22Rv1 (cell line): ENCODE data around the gene LMNA.

Experiments used
- ZFX ChIP-seq: fragments of 450-650 bp; IDR thresholded peaks from 2 replicates; pipeline ENCODE4 v1.6.1; 2017; ENCODE audit warnings: antibody characterized with exemption, borderline replicate concordance
- TF ChIP-seq, protein P1 (sequence below): fragments of 450-650 bp; IDR thresholded peaks from 2 replicates; pipeline ENCODE4 v1.5.1; 2017; ENCODE audit warnings: mild to moderate bottlenecking

DNA sequence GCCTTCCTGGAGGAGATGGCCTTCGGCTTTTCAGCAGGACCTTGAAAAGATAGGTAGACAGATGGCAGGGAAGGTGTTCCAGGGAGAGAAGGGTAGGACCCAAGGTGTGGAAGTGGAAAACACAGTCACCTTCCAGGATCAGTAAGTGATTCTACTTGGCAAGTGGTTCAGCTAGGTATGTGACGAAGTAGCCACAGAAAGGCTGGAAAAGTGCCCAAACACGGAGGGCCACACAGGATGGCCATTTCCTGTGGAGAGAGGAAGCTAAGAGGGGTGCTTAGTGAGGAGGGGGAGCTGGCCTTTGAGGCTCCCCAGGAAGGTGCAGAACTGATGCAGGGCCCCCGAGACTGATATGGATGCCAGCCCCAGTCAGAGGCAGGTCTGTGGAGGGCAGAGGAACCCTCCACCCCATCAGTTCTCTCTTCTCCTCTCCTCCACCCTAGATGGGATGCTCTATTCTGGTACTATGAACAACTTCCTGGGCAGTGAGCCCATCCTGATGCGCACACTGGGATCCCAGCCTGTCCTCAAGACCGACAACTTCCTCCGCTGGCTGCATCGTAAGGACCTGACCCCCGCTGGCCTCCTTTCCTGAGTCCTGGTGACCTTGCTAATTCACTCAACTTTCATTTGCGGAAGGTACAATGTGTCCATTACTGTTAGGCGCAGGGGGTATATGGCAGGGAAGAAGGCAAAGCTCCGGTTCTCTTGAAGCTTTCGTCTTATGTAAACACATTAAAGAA, 45.7 kb downstream of the LMNA start:
- TF ChIP-seq, protein P1, sequence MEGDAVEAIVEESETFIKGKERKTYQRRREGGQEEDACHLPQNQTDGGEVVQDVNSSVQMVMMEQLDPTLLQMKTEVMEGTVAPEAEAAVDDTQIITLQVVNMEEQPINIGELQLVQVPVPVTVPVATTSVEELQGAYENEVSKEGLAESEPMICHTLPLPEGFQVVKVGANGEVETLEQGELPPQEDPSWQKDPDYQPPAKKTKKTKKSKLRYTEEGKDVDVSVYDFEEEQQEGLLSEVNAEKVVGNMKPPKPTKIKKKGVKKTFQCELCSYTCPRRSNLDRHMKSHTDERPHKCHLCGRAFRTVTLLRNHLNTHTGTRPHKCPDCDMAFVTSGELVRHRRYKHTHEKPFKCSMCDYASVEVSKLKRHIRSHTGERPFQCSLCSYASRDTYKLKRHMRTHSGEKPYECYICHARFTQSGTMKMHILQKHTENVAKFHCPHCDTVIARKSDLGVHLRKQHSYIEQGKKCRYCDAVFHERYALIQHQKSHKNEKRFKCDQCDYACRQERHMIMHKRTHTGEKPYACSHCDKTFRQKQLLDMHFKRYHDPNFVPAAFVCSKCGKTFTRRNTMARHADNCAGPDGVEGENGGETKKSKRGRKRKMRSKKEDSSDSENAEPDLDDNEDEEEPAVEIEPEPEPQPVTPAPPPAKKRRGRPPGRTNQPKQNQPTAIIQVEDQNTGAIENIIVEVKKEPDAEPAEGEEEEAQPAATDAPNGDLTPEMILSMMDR, result no peak
- TF ChIP-seq ZFX, result no peak
